Brain pericyte (primary cell): ENCODE results near the gene TAF1B.

Experiments used
- DNase-seq: peaks from one replicate; pipeline ENCODE4 v3.0.0-alpha.2; 2012; ENCODE audit warnings: low read depth, low spot score

Gene TAF1B

GRCh38 chr2:9807555-9808305 lies 35.5 kb upstream of the TAF1B start:
- DNase-seq = no peak

GRCh38 chr2:9808334-9809063 lies 34.8 kb upstream of the TAF1B start:
- no peak for DNase-seq

GRCh38 chr2:9809064-9809356 lies 34.3 kb upstream of the TAF1B start:
- no peak for DNase-seq

GRCh38 chr2:9809448-9810088 lies 33.7 kb upstream of the TAF1B start:
- no peak for DNase-seq

- DNase-seq = no peak
These were observed 32.1 kb upstream of the TAF1B start for GRCh38 chr2:9811216-9811615.

GRCh38 chr2:9811679-9812511 lies 31.4 kb upstream of the TAF1B start:
- DNase-seq = no peak

GRCh38 chr2:9812945-9813311 lies 30.3 kb upstream of the TAF1B start:
- DNase-seq = no peak

GRCh38 chr2:9813312-9814128 lies 29.8 kb upstream of the TAF1B start:
- DNase-seq = no peak

GRCh38 chr2:9814129-9814868 lies 29.0 kb upstream of the TAF1B start:
- no peak for DNase-seq

- DNase-seq = no peak
These were observed 28.2 kb upstream of the TAF1B start for GRCh38 chr2:9815076-9815475.

GRCh38 chr2:9815844-9816279 lies 27.4 kb upstream of the TAF1B start:
- no peak for DNase-seq

GRCh38 chr2:9818097-9818496 lies 25.2 kb upstream of the TAF1B start:
- DNase-seq = no peak

GRCh38 chr2:9819551-9819950 lies 23.7 kb upstream of the TAF1B start:
- DNase-seq = no peak

- no peak for DNase-seq
These were observed 23.0 kb upstream of the TAF1B start for GRCh38 chr2:9820020-9820973.

- no peak for DNase-seq
These were observed 21.3 kb upstream of the TAF1B start for GRCh38 chr2:9821805-9822445.

GRCh38 chr2:9824441-9824840 lies 18.8 kb upstream of the TAF1B start:
- no peak for DNase-seq

GRCh38 chr2:9824956-9825720 lies 18.1 kb upstream of the TAF1B start:
- DNase-seq = no peak

GRCh38 chr2:9826208-9826607 lies 17.1 kb upstream of the TAF1B start:
- DNase-seq = no peak
